Measurements from ENCODE around the gene MLYCD.

MLYCD gene

DNA sequence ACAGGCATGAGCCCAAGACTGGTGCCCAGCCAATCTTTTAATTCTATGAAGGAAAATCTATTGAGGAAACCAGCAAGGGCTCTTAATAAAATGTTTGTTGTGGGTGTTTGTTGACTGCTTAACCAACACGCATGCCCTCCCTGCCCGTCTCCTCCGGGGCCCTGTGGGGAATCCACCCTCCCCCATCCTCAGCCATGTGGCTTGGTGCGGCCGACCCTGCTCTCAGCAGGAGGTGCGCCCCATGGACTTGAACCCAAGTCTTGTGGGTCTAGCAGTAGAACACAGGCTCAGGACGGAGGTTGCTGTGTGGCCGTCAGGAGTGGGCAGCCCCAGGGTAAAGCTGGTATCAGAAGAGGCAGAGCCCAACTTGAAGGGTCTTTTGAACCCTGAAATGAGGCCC, 45.1 kb upstream of the MLYCD start:
- H3K4me3 ChIP-seq (ENCODE audit: low read depth, low read length): no peak overlapping the region
- H2AFZ ChIP-seq: no peak overlapping the region
- no peak overlapping the region for H3K27ac ChIP-seq
- H3K4me2 ChIP-seq (ENCODE audit: low read length): no peak overlapping the region
- H3K4me1 ChIP-seq: no peaks in the 10 kb centered on the region
- H3K9me3 ChIP-seq (ENCODE audit: control insufficient read depth, low read length): no peaks in the 10 kb centered on the region
- no peak overlapping the region for H3K9ac ChIP-seq
- TF ChIP-seq, protein P1, sequence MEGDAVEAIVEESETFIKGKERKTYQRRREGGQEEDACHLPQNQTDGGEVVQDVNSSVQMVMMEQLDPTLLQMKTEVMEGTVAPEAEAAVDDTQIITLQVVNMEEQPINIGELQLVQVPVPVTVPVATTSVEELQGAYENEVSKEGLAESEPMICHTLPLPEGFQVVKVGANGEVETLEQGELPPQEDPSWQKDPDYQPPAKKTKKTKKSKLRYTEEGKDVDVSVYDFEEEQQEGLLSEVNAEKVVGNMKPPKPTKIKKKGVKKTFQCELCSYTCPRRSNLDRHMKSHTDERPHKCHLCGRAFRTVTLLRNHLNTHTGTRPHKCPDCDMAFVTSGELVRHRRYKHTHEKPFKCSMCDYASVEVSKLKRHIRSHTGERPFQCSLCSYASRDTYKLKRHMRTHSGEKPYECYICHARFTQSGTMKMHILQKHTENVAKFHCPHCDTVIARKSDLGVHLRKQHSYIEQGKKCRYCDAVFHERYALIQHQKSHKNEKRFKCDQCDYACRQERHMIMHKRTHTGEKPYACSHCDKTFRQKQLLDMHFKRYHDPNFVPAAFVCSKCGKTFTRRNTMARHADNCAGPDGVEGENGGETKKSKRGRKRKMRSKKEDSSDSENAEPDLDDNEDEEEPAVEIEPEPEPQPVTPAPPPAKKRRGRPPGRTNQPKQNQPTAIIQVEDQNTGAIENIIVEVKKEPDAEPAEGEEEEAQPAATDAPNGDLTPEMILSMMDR (IDR thresholded peaks at IDR 0.05): no peak
- no peaks in the 10 kb centered on the region for H3K79me2 ChIP-seq
- no peaks in the 10 kb centered on the region for H3K36me3 ChIP-seq (ENCODE audit: control insufficient read depth, insufficient read depth, low read length)
- H3K27me3 ChIP-seq (ENCODE audit: control insufficient read depth, insufficient read depth, low read length): no peaks in the 10 kb centered on the region

DNA sequence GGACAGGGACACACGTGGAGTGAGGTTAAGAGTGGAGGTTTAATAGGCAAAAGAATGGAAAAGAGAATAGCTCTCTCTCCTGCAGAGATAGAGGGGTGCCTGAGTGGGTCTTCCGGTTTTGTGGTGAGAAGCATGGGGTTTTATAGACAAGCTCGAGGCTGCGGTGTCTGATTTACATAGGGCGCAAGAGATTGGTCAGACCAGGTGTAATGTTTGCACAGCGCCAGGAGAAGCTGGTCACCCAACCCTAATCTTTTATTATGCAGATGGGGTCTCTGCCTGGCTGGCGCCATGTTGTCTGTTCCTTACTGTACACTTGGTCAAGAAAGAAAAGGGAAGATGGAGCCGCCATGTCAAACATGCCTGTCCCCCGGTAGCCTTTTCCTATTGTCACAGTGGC, 44.5 kb upstream of the MLYCD start:
- Histone ChIP-seq H3K36me3 (ENCODE audit: control insufficient read depth, insufficient read depth, low read length) (no peaks in the 10 kb centered on the region), H3K9ac (no peak overlapping the region), H3K9me3 (ENCODE audit: control insufficient read depth, low read length) (no peaks in the 10 kb centered on the region), H3K4me1 (no peaks in the 10 kb centered on the region), H3K27me3 (ENCODE audit: control insufficient read depth, insufficient read depth, low read length) (no peaks in the 10 kb centered on the region), H3K4me3 (ENCODE audit: low read depth, low read length) (no peak overlapping the region), H3K4me2 (ENCODE audit: low read length) (no peak overlapping the region), H3K27ac (no peak overlapping the region), H3K79me2 (no peaks in the 10 kb centered on the region), H2AFZ (no peak overlapping the region)
- TF ChIP-seq, protein P1 (IDR thresholded peaks at IDR 0.05): no peak

DNA sequence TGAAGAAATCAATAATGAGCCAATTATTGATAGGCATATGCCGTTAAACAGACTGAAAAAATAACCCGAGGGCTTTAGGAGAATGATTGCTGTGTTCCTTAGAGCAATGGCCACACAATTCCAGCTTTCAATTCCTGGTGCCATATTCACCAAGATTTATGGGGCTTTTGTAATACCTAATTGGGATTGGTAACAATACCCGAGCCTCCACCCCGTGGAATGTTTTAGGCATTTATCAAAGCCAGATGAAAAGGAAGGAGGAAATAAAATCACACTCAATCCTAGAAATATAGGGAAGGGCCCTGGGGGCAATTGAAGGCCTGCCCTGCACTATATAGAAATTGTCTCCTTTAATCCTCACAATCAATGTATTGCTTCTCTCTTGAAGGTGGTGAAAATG, 42.1 kb upstream of the MLYCD start:
- H3K79me2 ChIP-seq: no peaks in the 10 kb centered on the region
- no peaks in the 10 kb centered on the region for H3K36me3 ChIP-seq (ENCODE audit: control insufficient read depth, insufficient read depth, low read length)
- no peaks in the 10 kb centered on the region for H3K4me1 ChIP-seq

DNA sequence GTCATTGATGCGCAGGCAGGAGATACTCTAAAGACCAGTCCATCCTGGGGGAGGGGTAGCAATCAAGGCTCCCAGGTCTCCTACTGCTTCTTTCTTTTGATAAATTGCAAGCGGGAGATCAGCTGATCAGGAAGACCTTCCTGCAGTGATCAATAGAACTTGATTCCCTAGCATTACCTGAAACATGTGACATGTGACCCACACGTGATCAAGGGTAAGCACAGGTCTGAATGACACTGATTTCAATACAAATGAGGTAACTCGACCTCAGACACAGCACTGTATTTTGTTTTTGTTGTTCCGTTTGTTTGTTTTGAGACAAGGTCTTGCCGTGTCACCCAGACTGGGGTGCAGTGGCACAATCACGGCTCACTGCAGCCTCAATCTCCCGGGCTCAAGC, 39.6 kb upstream of the MLYCD start:
- Histone ChIP-seq H3K36me3 (ENCODE audit: control insufficient read depth, insufficient read depth, low read length) (no peaks in the 10 kb centered on the region), H3K4me1 (no peaks in the 10 kb centered on the region)
- TF ChIP-seq, protein P1 (IDR thresholded peaks at IDR 0.05): no peak

More for the DNA sequence above, 42.1 kb upstream of the MLYCD start:
- TF ChIP-seq, protein P1 (IDR thresholded peaks at IDR 0.05): no peak
- Histone ChIP-seq H3K9ac (no peak overlapping the region), H3K27ac (no peak overlapping the region), H3K27me3 (ENCODE audit: control insufficient read depth, insufficient read depth, low read length) (no peaks in the 10 kb centered on the region), H3K4me3 (ENCODE audit: low read depth, low read length) (no peak overlapping the region), H3K9me3 (ENCODE audit: control insufficient read depth, low read length) (no peaks in the 10 kb centered on the region), H2AFZ (no peak overlapping the region), H3K4me2 (ENCODE audit: low read length) (no peak overlapping the region)

DNA sequence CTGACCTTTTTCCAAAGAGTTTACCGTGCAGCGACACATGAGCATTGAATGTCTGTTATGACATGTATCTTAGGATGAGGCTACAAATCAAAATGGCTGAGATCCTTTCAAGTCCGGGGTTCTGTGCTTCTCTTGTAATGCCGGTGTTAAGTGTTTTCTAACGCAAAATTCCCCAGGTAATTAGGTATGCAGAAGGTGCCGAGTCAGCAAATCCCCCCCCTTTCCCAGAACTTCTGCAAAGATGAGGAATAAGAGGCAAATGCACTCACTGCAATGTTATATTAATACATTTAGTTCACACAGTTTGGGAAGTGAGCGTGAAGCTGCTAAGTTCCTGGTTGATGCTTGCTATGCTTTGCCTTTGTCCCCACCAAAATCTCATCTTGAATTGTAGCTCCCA, 36.3 kb upstream of the MLYCD start:
- TF ChIP-seq, protein P1 (IDR thresholded peaks at IDR 0.05): no peak
- Histone ChIP-seq H3K4me2 (ENCODE audit: low read length) (no peak overlapping the region), H3K9ac (no peak overlapping the region), H2AFZ (no peak overlapping the region), H3K9me3 (ENCODE audit: control insufficient read depth, low read length) (no peaks in the 10 kb centered on the region), H3K4me1 (no peaks in the 10 kb centered on the region), H3K36me3 (ENCODE audit: control insufficient read depth, insufficient read depth, low read length) (no peaks in the 10 kb centered on the region), H3K27me3 (ENCODE audit: control insufficient read depth, insufficient read depth, low read length) (no peaks in the 10 kb centered on the region), H3K79me2 (no peaks in the 10 kb centered on the region), H3K4me3 (ENCODE audit: low read depth, low read length) (no peak overlapping the region), H3K27ac (no peak overlapping the region)

More for the DNA sequence above, 39.6 kb upstream of the MLYCD start:
- Histone ChIP-seq H3K4me3 (ENCODE audit: low read depth, low read length) (no peak overlapping the region), H3K9me3 (ENCODE audit: control insufficient read depth, low read length) (no peaks in the 10 kb centered on the region), H3K27me3 (ENCODE audit: control insufficient read depth, insufficient read depth, low read length) (no peaks in the 10 kb centered on the region), H2AFZ (no peak overlapping the region), H3K9ac (no peak overlapping the region), H3K79me2 (no peaks in the 10 kb centered on the region), H3K4me2 (ENCODE audit: low read length) (no peak overlapping the region), H3K27ac (no peak overlapping the region)

Measured in parathyroid adenoma (tissue), 2 donors.